ENCODE results near the gene PAFAH1B2.

DNA sequence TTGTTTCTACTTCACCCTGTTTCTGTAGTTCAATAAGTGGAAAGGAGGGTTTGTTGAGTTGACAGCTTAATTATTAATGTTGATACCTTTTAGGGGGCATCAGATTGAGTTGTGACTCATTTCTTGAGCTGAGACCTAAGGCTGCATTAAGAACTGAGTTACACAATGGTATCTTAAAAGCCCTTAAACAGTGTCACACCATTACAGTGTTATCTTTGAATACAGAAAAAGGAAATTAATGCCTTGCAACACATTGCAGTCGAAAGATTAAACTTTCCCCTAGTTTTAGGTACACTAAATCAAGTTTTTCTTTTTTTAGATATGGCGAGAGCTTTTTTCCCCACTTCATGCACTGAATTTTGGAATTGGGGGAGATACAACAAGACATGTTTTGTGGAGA lies 16.7 kb downstream of the PAFAH1B2 start:
- TF ChIP-seq POLR2AphosphoS5 (IDR thresholded peaks at IDR 0.05; ENCODE audit: low read depth, low read length) (no peak), TAF1 (IDR thresholded peaks at IDR 0.05; ENCODE audit: borderline replicate concordance, low read depth, low read length) (no peak)

All from GM12892 (cell line).